ENCODE results near the gene DDX53.

DDX53 gene

GRCh38 chrX:23052324-23052723, 52.6 kb downstream of the DDX53 start:
- DNase-seq: no peak
